Sigmoid colon (tissue), 7 donors: ENCODE results near the gene ST6GALNAC3. TPM values are rescaled to one million over a fixed set of nuclear protein-coding genes. Genes with fewer than 3 reads are reported as not detected.

ENCODE experiments used
- DNase-seq: peaks from one replicate; pipeline ENCODE4 v3.0.0-alpha.2; 2019
- H3K27ac ChIP-seq, 4 donors: fragments of 200-600 bp; sonication (generic); one replicate each; pipeline ENCODE4 v1.5.1; 2016 to 2019; ENCODE audit warnings: mild to moderate bottlenecking in 1 of 4
- H3K27me3 ChIP-seq, 3 donors: fragments of 200-600 bp; sonication (generic); one replicate each; pipeline ENCODE4 v1.5.1; 2019; ENCODE audit warnings: mild to moderate bottlenecking in 1 of 3
- H3K36me3 ChIP-seq, 4 donors: fragments of 200-600 bp; sonication (generic); one replicate each; pipeline ENCODE4 v1.5.1; 2016 to 2019
- H3K4me1 ChIP-seq, 4 donors: fragments of 200-600 bp; sonication (generic); one replicate each; pipeline ENCODE4 v1.5.1; 2017 to 2019
- H3K4me3 ChIP-seq, 4 donors: fragments of 200-600 bp; sonication (generic); one replicate each; pipeline ENCODE4 v1.5.1; 2017 to 2019; ENCODE audit warnings: mild to moderate bottlenecking in 2 of 4, moderate library complexity in 1 of 4
- H3K9me3 ChIP-seq, 4 donors: fragments of 200-600 bp in 3 of 4; sonication (generic) in 3 of 4; one replicate each; pipeline versions ENCODE4 v1.5.1 to v1.6.1; 2013 to 2019
- CTCF ChIP-seq, 4 experiments: fragments of 450-650 bp in 3 of 4; fragments of 200-600 bp in 1 of 4; IDR thresholded peaks; one replicate each; pipeline ENCODE4 v1.5.1; 2016 to 2019; ENCODE audit warnings: antibody characterized with exemption in 4 of 4, mild to moderate bottlenecking in 3 of 4, moderate library complexity in 2 of 4
- EP300 ChIP-seq, 4 donors: sonication (generic); formaldehyde crosslinking; IDR thresholded peaks; one replicate each; pipeline ENCODE4 v1.6.1; 2017; ENCODE audit warnings: antibody characterized with exemption in 4 of 4
- POLR2A ChIP-seq, 2 donors: fragments of 450-650 bp; IDR thresholded peaks; one replicate each; pipeline ENCODE4 v1.6.1; 2016; ENCODE audit warnings: antibody characterized with exemption in 2 of 2, mild to moderate bottlenecking in 2 of 2, moderate library complexity in 2 of 2
- POLR2AphosphoS5 ChIP-seq, 4 donors: sonication (generic); formaldehyde crosslinking; IDR thresholded peaks; one replicate each; pipeline ENCODE4 v1.6.1; 2017; ENCODE audit warnings: antibody characterized with exemption in 4 of 4
- WGBS, 2 donors: extraction: QIAGEN DNeasy Blood & Tissue Kit; methylation state at CpG; one replicate each; pipeline ENCODE4 v1.1.7; 2013; 5-methylcytosine and 5-hydroxymethylcytosine counted together
- intact Hi-C: fragments of 100-400 bp; cut with DNase I; formaldehyde crosslinking; loops from one replicate; pipeline ENCODE4 v1.15.1; 2023
- polyA plus RNA-seq, 3 donors: library from polyadenylated mRNA; stranded (reverse); fragments of 200-250 nt; gene quantifications; one replicate each; pipeline ENCODE4 v1.2.3, GENCODE V29; 2013
- total RNA-seq, 4 donors: library from RNA; depleted of rRNA; stranded (reverse); fragments of >200 nt; gene quantifications; one replicate each; pipeline ENCODE4 v1.1.0, GENCODE V29; 2016
- donor health status: healthy with polysubstance abuse.
- donor health status: Bipolar disorder and iron deficiency.
- donor health status: healthy.

ST6GALNAC3 gene
- total and polyA plus RNA-seq, 7 donors = 1.6 to 7.5 (median 2.5) TPM

GRCh38 chr1:76474922-76475321 lies 400.4 kb downstream of the ST6GALNAC3 start:
- no peak overlapping the region for H3K4me3 ChIP-seq
- intact Hi-C loops = no loop called here
- H3K36me3 ChIP-seq = no peaks in the 10 kb centered on the region
- no peaks in the 10 kb centered on the region for H3K9me3 ChIP-seq
- DNase-seq = no peak
- no peak for TF ChIP-seq CTCF (IDR thresholded peaks at IDR 0.05)
- TF ChIP-seq POLR2A (IDR thresholded peaks at IDR 0.05) = no peak
- no peak for TF ChIP-seq POLR2AphosphoS5 (IDR thresholded peaks at IDR 0.05)
- no peak for TF ChIP-seq EP300 (IDR thresholded peaks at IDR 0.05)
- WGBS, 2 donors = 80 to 92% methylated on average over 4 of the region's 4 CpGs
- H3K27me3 ChIP-seq = no peaks in the 10 kb centered on the region
- no peak overlapping the region for H3K27ac ChIP-seq
- H3K4me1 ChIP-seq = no peaks in the 10 kb centered on the region

GRCh38 chr1:76477156-76477555 lies 402.6 kb downstream of the ST6GALNAC3 start:
- intact Hi-C loops = no loop called here
- Histone ChIP-seq H3K4me1 (no peaks in the 10 kb centered on the region), H3K4me3 (no peak overlapping the region), H3K36me3 (no peaks in the 10 kb centered on the region), H3K27ac (no peak overlapping the region), H3K9me3 (no peaks in the 10 kb centered on the region), H3K27me3 (no peaks in the 10 kb centered on the region)
- TF ChIP-seq EP300 (IDR thresholded peaks at IDR 0.05) (no peak), POLR2AphosphoS5 (IDR thresholded peaks at IDR 0.05) (no peak), POLR2A (IDR thresholded peaks at IDR 0.05) (no peak), CTCF (IDR thresholded peaks at IDR 0.05) (no peak)
- no peak for DNase-seq

- H3K9me3 ChIP-seq = no peaks in the 10 kb centered on the region
- no peaks in the 10 kb centered on the region for H3K27me3 ChIP-seq
- H3K4me1 ChIP-seq = no peaks in the 10 kb centered on the region
- no peak for DNase-seq
- no peak overlapping the region for H3K4me3 ChIP-seq
- no peaks in the 10 kb centered on the region for H3K36me3 ChIP-seq
- no peak overlapping the region for H3K27ac ChIP-seq
- no peak for TF ChIP-seq EP300 (IDR thresholded peaks at IDR 0.05)
- no peak for TF ChIP-seq POLR2AphosphoS5 (IDR thresholded peaks at IDR 0.05)
- TF ChIP-seq POLR2A (IDR thresholded peaks at IDR 0.05) = no peak
- no peak for TF ChIP-seq CTCF (IDR thresholded peaks at IDR 0.05)
- intact Hi-C loops = no loop called here
These were observed 406.3 kb downstream of the ST6GALNAC3 start for GRCh38 chr1:76480827-76481226.

GRCh38 chr1:76481672-76482071 lies 407.1 kb downstream of the ST6GALNAC3 start:
- 92% methylated on average over 1 of the region's 1 CpG for WGBS, 2 donors
- Histone ChIP-seq H3K4me1 (no peaks in the 10 kb centered on the region), H3K36me3 (no peaks in the 10 kb centered on the region), H3K9me3 (no peaks in the 10 kb centered on the region), H3K27ac (no peak overlapping the region), H3K4me3 (no peak overlapping the region), H3K27me3 (no peaks in the 10 kb centered on the region)
- TF ChIP-seq POLR2AphosphoS5 (IDR thresholded peaks at IDR 0.05) (no peak), POLR2A (IDR thresholded peaks at IDR 0.05) (no peak), CTCF (IDR thresholded peaks at IDR 0.05) (no peak), EP300 (IDR thresholded peaks at IDR 0.05) (no peak)
- no peak for DNase-seq
- intact Hi-C loops = no loop called here

- 61 to 87% methylated on average over 2 of the region's 2 CpGs for WGBS, 2 donors
- H3K27ac ChIP-seq = no peak overlapping the region
- DNase-seq = no peak
- intact Hi-C loops = no loop called here
- TF ChIP-seq POLR2A (IDR thresholded peaks at IDR 0.05) = no peak
- no peak for TF ChIP-seq EP300 (IDR thresholded peaks at IDR 0.05)
- H3K27me3 ChIP-seq = no peaks in the 10 kb centered on the region
- H3K4me3 ChIP-seq = no peak overlapping the region
- H3K4me1 ChIP-seq = no peaks in the 10 kb centered on the region
- no peaks in the 10 kb centered on the region for H3K9me3 ChIP-seq
- no peaks in the 10 kb centered on the region for H3K36me3 ChIP-seq
These were observed 407.7 kb downstream of the ST6GALNAC3 start for GRCh38 chr1:76482272-76482671.
